Endothelial cell of umbilical vein (primary cell): ENCODE measurements around the gene RALGPS1. TPM values are rescaled to one million over a fixed set of nuclear protein-coding genes. Genes with fewer than 3 reads are reported as not detected.

Experiments used
- BruUV-seq: library from RNA; stranded (reverse); fragments of 400-500 nt; replicated peaks from 2 replicates; lab custom pipeline; 2021; lab: Mats Ljungman, UMichigan
- CTCF ChIA-PET: fragments of 300-600, 350-600 bp; sonication (Branson Sonifier 250); formaldehyde crosslinking; loops from one replicate; lab custom pipeline; 2021; ENCODE audit warnings: antibody characterized with exemption, inconsistent platforms; lab: Charles Lee
- POLR2A ChIA-PET: fragments of 300-600, 350-600 bp; sonication (Branson Sonifier 250); formaldehyde crosslinking; loops from one replicate; lab custom pipeline; 2021; ENCODE audit warnings: antibody characterized with exemption, inconsistent platforms; lab: Charles Lee
- DNase-seq: peaks from one replicate; pipeline ENCODE4 v3.0.0-alpha.2; 2011; ENCODE audit warnings: low read depth, low spot score
- FAIRE-seq: peaks from 2 replicates; lab custom pipeline; 2011; peaks lifted over from hg19 to GRCh38; lab: Jason Lieb, UNC
- H2AFZ ChIP-seq: 2 replicates; pipeline ENCODE4 v1.6.0; 2012; ENCODE audit warnings: low read depth, low read length, control low read depth, inconsistent platforms
- H3K27ac ChIP-seq: 2 replicates; pipeline ENCODE4 v1.5.1; 2011; ENCODE audit warnings: low read depth, mild to moderate bottlenecking, control low read depth, low read length, moderate library complexity; ENCODE audit not compliant: insufficient read depth
- H3K27me3 ChIP-seq, 2 experiments: 2 replicates each; pipeline versions ENCODE4 v1.6.0 to v1.6.1; 2011; ENCODE audit warnings: low read length in 2 of 2, mixed read lengths in 1 of 2; ENCODE audit not compliant: control insufficient read depth in 2 of 2, insufficient read depth in 2 of 2
- H3K36me3 ChIP-seq, 2 experiments: 2 replicates in 1 of 2; 3 replicates in 1 of 2; pipeline ENCODE4 v1.5.1; 2011; ENCODE audit warnings: low read length in 2 of 2, mild to moderate bottlenecking in 1 of 2, moderate library complexity in 1 of 2; ENCODE audit not compliant: control insufficient read depth in 2 of 2, insufficient read depth in 2 of 2; ENCODE audit errors: extremely low read depth in 1 of 2
- H3K4me1 ChIP-seq: 3 replicates; pipeline ENCODE4 v1.5.1; 2011; ENCODE audit warnings: mild to moderate bottlenecking, low read length; ENCODE audit not compliant: control insufficient read depth, insufficient read depth; ENCODE audit errors: extremely low read depth
- H3K4me2 ChIP-seq: 2 replicates; pipeline ENCODE4 v1.6.1; 2011; ENCODE audit warnings: low read length, control low read depth, mixed read lengths; ENCODE audit not compliant: insufficient read depth
- H3K4me3 ChIP-seq, 3 experiments: fragments of 200-600 bp in 1 of 3; sonication (generic), shearing (Covaris generic) in 1 of 3; replicated peaks in 1 of 3; 2 replicates each; pipeline ENCODE4 v1.5.1; 2011 to 2016; ENCODE audit warnings: control low read depth in 3 of 3, low read length in 3 of 3, mild to moderate bottlenecking in 2 of 3, inconsistent platforms in 1 of 3, low read depth in 1 of 3, moderate library complexity in 1 of 3; ENCODE audit not compliant: insufficient read depth in 1 of 3
- H3K79me2 ChIP-seq: 2 replicates; pipeline ENCODE4 v1.6.0; 2012; ENCODE audit warnings: low read length, inconsistent platforms; ENCODE audit not compliant: control insufficient read depth, insufficient read depth
- H3K9ac ChIP-seq: replicated peaks from 2 replicates; pipeline ENCODE3; 2011; ENCODE audit warnings: low read length, control low read depth; ENCODE audit not compliant: insufficient read depth; ENCODE audit errors: extremely low read depth
- H3K9me1 ChIP-seq: replicated peaks from 3 replicates; pipeline ENCODE4 v1.6.0; 2011; ENCODE audit warnings: mild to moderate bottlenecking, low read length; ENCODE audit not compliant: control insufficient read depth, insufficient read depth; ENCODE audit errors: extremely low read depth
- H3K9me3 ChIP-seq: replicated peaks from 2 replicates; pipeline ENCODE4 v1.5.1; 2012; ENCODE audit warnings: low read length, inconsistent platforms; ENCODE audit not compliant: control insufficient read depth, insufficient read depth
- H4K20me1 ChIP-seq: replicated peaks from 2 replicates; pipeline ENCODE3; 2011; ENCODE audit warnings: mild to moderate bottlenecking, low read length; ENCODE audit not compliant: control insufficient read depth, insufficient read depth; ENCODE audit errors: extremely low read depth
- CTCF ChIP-seq, 2 donors: IDR thresholded peaks; 1 replicate in 1 of 2; 2 replicates in 1 of 2; pipeline ENCODE4 v1.5.1; 2011; ENCODE audit warnings: low read length in 2 of 2, mild to moderate bottlenecking in 2 of 2, moderate library complexity in 2 of 2, control low read depth in 1 of 2, inconsistent platforms in 1 of 2, low read depth in 1 of 2; ENCODE audit not compliant: insufficient read depth in 1 of 2; ENCODE audit errors: extremely low read depth in 1 of 2
- EZH2 ChIP-seq: IDR thresholded peaks from 2 replicates; pipeline ENCODE4 v1.6.1; 2012; ENCODE audit warnings: borderline replicate concordance, low read depth, mild to moderate bottlenecking, moderate library complexity, low read length, inconsistent platforms; ENCODE audit not compliant: severe bottlenecking
- FOS ChIP-seq: IDR thresholded peaks from 2 replicates; pipeline ENCODE4 v1.6.1; 2011; ENCODE audit warnings: mild to moderate bottlenecking, low read length, moderate library complexity, borderline replicate concordance; ENCODE audit not compliant: insufficient read depth
- GATA2 ChIP-seq: IDR thresholded peaks from 2 replicates; pipeline ENCODE4 v1.7.0; 2011; ENCODE audit warnings: low read depth, mild to moderate bottlenecking, moderate library complexity, mixed read lengths, low read length; ENCODE audit not compliant: insufficient read length, insufficient read depth
- JUN ChIP-seq: IDR thresholded peaks from 2 replicates; pipeline ENCODE4 v1.6.1; 2011; ENCODE audit warnings: borderline replicate concordance, low read depth; ENCODE audit not compliant: insufficient read length, insufficient read depth
- MAX ChIP-seq: IDR thresholded peaks from 2 replicates; pipeline ENCODE4 v1.6.1; 2011; ENCODE audit not compliant: insufficient read depth, insufficient read length
- MYC ChIP-seq: IDR thresholded peaks from one replicate; pipeline ENCODE4 v1.6.1; 2011; ENCODE audit warnings: mild to moderate bottlenecking, low read depth, low read length
- POLR2A ChIP-seq: IDR thresholded peaks from 2 replicates; pipeline ENCODE4 v1.6.1; 2012; ENCODE audit warnings: low read depth, mild to moderate bottlenecking, control low read depth, low read length
- POLR2AphosphoS5 ChIP-seq: IDR thresholded peaks from 2 replicates; pipeline ENCODE4 v1.6.1; 2012; ENCODE audit warnings: low read depth, mild to moderate bottlenecking, control low read depth, low read length, moderate library complexity; ENCODE audit not compliant: insufficient read depth
- dilution Hi-C: fragments of 300-500 bp; cut with MboI; formaldehyde crosslinking; loops from one replicate; pipeline ENCODE4 v1.15.0; 2019; ENCODE audit warnings: low sequenced_read_pairs; ENCODE audit not compliant: extremely low pct_ligation_motif_present
- intact Hi-C: fragments of 100-400 bp; cut with micrococcal nuclease; formaldehyde crosslinking; loops from one replicate; pipeline ENCODE4 v1.10.0; 2022
- polyA plus RNA-seq, 4 experiments: library from polyadenylated mRNA; depleted of rRNA in 3 of 4; stranded (reverse) in 3 of 4; unstranded in 1 of 4; fragments of >200 nt; gene quantifications; 2 replicates each; pipeline versions ENCODE4 v1.2.1 to v1.2.3, GENCODE V29; 2011 to 2012; ENCODE audit warnings: missing spikeins in 1 of 4
- total RNA-seq: library from RNA; stranded (reverse); gene quantifications from 2 replicates; pipeline ENCODE4 v1.2.3, GENCODE V29; 2021

RALGPS1 gene
- total and polyA plus RNA-seq, 2 donors (not counting 3 experiments of a cell fraction or from before 2014, with no cell fraction given), result 3.8 to 5.5 TPM

GRCh38 chr9:126979461-126979860, 64.9 kb downstream of the RALGPS1 start:
- Histone ChIP-seq H3K9me3 (no peaks in the 10 kb centered on the region), H3K9me1 (no peaks in the 10 kb centered on the region), H3K4me1 (no peaks in the 10 kb centered on the region), H3K4me3 (no peak overlapping the region), H2AFZ (no peak overlapping the region), H3K27me3 (no peaks in the 10 kb centered on the region), H3K79me2 (no peaks in the 10 kb centered on the region), H3K36me3 (no peaks in the 10 kb centered on the region), H4K20me1 (no peaks in the 10 kb centered on the region), H3K4me2 (no peak overlapping the region), H3K9ac (no peak overlapping the region), H3K27ac (no peak overlapping the region)
- intact Hi-C loops (no loop called here), dilution Hi-C loops (no loop called here)
- no peak for FAIRE-seq
- ChIA-PET CTCF (interaction anchor here (0.9 kb wide), 1 partner anchor 70 kb away, joined by 3 read pairs; no protein-coding TSS in a partner anchor), POLR2A (no interaction called here)
- no peak for TF ChIP-seq POLR2AphosphoS5
- TF ChIP-seq MYC, result no peak
- no peak for TF ChIP-seq POLR2A
- TF ChIP-seq GATA2, result no peak
- no peak for TF ChIP-seq JUN
- no peak for TF ChIP-seq CTCF (IDR thresholded peaks at IDR 0.05; ENCODE audit: extremely low read depth in 1 of 2, insufficient read depth in 1 of 2, low read depth in 1 of 2, low read length in 2 of 2)
- TF ChIP-seq MAX, result no peak
- TF ChIP-seq FOS, result no peak
- no peak for TF ChIP-seq EZH2
- DNase-seq, result no peak
- no TSS peak for BruUV-seq
